Measurements from ENCODE around the gene AKT3. TPM values are rescaled to one million over a fixed set of nuclear protein-coding genes. Genes with fewer than 3 reads are reported as not detected.

Gene AKT3
- total RNA-seq, 4 donors from 2014 or later = 2.0 to 32.2 (median 9.3) TPM

GRCh38 chr1:243642936-243643335, 207.1 kb downstream of the AKT3 start:
- intact Hi-C loops (cut with DNase I) = no loop called here
- no peak overlapping the region for H3K4me3 ChIP-seq
- TF ChIP-seq POLR2A (IDR thresholded peaks at IDR 0.05) (no peak), CTCF (IDR thresholded peaks at IDR 0.05) (no peak)
- H3K27ac ChIP-seq = no peak overlapping the region
- H3K27me3 ChIP-seq = no peaks in the 10 kb centered on the region
- no peaks in the 10 kb centered on the region for H3K9me3 ChIP-seq
- DNase-seq = no peak
- 68 to 74% methylated on average over 5 of the region's 5 CpGs for WGBS, 2 donors
- no peaks in the 10 kb centered on the region for H3K4me1 ChIP-seq
- H3K36me3 ChIP-seq = peaks cover 0 to 29% (median 0%) of the 10 kb centered on the region in 3 donors

DNA sequence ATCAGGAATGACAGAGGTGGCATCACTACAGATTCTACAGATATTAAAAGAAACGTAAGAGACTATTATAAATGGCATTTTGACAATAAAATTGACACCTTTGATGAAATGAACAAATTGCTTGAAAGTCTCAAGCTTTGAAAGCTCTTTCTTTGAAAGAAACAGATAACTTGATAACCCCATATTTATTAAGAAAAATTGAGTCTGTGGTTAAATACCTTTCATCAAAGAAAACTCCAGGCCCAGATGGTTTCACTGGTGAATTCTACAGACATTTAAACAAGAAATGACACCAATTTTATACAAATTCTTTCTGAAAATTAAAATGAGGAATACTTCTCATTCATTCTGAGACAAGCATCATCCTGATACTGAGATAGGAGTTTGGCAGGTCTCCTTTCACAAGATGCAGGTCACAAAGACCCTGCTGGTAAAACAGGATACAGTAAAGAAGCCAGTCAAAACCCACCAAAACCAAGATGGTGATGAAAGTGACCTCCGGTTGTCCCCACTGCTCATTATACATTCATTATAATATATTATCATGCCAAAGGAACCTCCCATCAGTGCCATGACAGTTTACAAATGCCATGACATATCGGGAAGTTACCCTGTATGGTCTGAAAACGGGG, 210.9 kb downstream of the AKT3 start:
- no peak overlapping the region for H3K4me3 ChIP-seq
- no peak overlapping the region for H3K27ac ChIP-seq
- WGBS, 2 donors = 81 to 97% methylated on average over 4 of the region's 4 CpGs
- no peak for TF ChIP-seq POLR2A (IDR thresholded peaks at IDR 0.05)
- no peak for TF ChIP-seq CTCF (IDR thresholded peaks at IDR 0.05)
- intact Hi-C loops (cut with DNase I) = no loop called here
- H3K9me3 ChIP-seq = no peaks in the 10 kb centered on the region
- no peaks in the 10 kb centered on the region for H3K4me1 ChIP-seq
- no peaks in the 10 kb centered on the region for H3K27me3 ChIP-seq
- peaks cover 0 to 7% (median 0%) of the 10 kb centered on the region in 3 donors for H3K36me3 ChIP-seq
- DNase-seq = no peak

DNA sequence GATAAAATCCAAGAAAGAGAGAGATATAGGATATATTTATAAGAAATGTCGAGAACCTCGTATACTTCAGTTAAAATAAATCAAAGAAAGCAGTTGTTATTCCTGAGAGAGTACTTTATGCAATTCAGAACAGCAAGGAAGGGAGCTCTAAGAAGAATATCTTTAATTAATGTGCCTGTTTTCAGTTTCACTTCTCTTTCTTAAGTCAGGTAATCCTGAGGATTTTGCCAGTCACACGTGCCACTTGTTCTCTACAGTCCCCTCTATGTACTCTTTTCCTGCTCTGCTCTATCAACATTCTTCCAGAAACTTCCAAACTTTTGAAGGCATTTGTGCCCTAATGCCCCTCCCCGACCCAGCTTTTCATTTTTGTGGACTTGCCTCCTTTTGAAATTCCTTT, 211.9 kb downstream of the AKT3 start:
- no peaks in the 10 kb centered on the region for H3K27me3 ChIP-seq
- H3K27ac ChIP-seq = no peak overlapping the region
- intact Hi-C loops (cut with DNase I) = no loop called here
- H3K4me3 ChIP-seq = no peak overlapping the region
- H3K4me1 ChIP-seq = no peaks in the 10 kb centered on the region
- 58 to 62% methylated on average over 4 of the region's 4 CpGs for WGBS, 2 donors
- no peaks in the 10 kb centered on the region for H3K9me3 ChIP-seq
- no peak for DNase-seq
- no peak for TF ChIP-seq POLR2A (IDR thresholded peaks at IDR 0.05)
- no peak for TF ChIP-seq CTCF (IDR thresholded peaks at IDR 0.05)
- H3K36me3 ChIP-seq = peaks cover 0 to 7% (median 0%) of the 10 kb centered on the region in 3 donors

GRCh38 chr1:243628476-243628907, 221.6 kb downstream of the AKT3 start:
- peaks cover 0 to 30% (median 0%) of the 10 kb centered on the region in 3 donors for H3K36me3 ChIP-seq
- no peaks in the 10 kb centered on the region for H3K9me3 ChIP-seq
- H3K27me3 ChIP-seq = no peaks in the 10 kb centered on the region
- WGBS, 2 donors = 88 to 94% methylated on average over 2 of the region's 2 CpGs
- intact Hi-C loops (cut with DNase I) = no loop called here
- TF ChIP-seq POLR2A (IDR thresholded peaks at IDR 0.05) (no peak), CTCF (IDR thresholded peaks at IDR 0.05) (no peak)
- DNase-seq = no peak
- no peaks in the 10 kb centered on the region for H3K4me1 ChIP-seq
- H3K4me3 ChIP-seq = no peak overlapping the region
- H3K27ac ChIP-seq = no peak overlapping the region

GRCh38 chr1:243623841-243624240, 226.2 kb downstream of the AKT3 start:
- Histone ChIP-seq H3K9me3 (no peaks in the 10 kb centered on the region), H3K36me3 (peaks cover 0 to 24% (median 0%) of the 10 kb centered on the region in 3 donors), H3K4me1 (no peaks in the 10 kb centered on the region), H3K4me3 (no peak overlapping the region), H3K27me3 (no peaks in the 10 kb centered on the region), H3K27ac (no peak overlapping the region)
- no peak for DNase-seq
- intact Hi-C loops (cut with DNase I) = no loop called here
- 91 to 98% methylated on average over 2 of the region's 2 CpGs for WGBS, 2 donors
- no peak for TF ChIP-seq POLR2A (IDR thresholded peaks at IDR 0.05)
- TF ChIP-seq CTCF (IDR thresholded peaks at IDR 0.05) = no peak

Data from esophagus squamous epithelium (tissue), 5 donors.